Measurements from ENCODE around the gene DNAH2. TPM values are rescaled to one million over a fixed set of nuclear protein-coding genes. Genes with fewer than 3 reads are reported as not detected.

Gene DNAH2
- total RNA-seq, 1 donor from 2014 or later: not detected

DNA sequence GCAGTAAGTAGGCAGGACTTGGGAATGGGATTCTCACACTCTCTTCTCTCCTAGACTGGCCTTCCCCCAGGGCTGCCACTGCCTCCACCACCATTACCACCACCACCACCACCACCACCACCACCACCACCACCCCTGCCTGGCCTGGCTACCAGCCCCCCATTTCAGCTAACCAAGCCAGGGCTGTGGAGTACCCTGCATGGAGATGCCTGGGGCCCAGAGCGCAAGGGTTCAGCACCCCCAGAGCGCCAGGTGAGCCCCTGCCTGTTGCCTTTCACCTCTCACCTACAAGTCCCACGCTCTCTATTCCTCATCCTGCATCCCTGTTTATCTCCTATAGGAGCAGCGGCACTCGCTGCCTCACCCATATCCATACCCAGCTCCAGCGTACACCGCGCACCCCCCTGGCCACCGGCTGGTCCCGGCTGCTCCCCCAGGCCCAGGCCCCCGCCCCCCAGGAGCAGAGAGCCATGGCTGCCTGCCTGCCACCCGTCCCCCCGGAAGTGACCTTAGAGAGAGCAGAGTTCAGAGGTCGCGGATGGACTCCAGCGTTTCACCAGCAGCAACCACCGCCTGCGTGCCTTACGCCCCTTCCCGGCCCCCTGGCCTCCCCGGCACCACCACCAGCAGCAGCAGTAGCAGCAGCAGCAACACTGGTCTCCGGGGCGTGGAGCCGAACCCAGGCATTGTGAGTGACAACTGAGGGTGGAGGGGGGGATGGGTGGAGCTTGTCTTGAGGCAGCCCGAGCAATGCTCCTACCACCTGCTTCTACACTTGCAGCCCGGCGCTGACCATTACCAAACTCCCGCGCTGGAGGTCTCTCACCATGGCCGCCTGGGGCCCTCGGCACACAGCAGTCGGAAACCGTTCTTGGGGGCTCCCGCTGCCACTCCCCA is 129.5 kb downstream of the DNAH2 start:
- intact Hi-C loops (cut with micrococcal nuclease): no loop called here

DNA sequence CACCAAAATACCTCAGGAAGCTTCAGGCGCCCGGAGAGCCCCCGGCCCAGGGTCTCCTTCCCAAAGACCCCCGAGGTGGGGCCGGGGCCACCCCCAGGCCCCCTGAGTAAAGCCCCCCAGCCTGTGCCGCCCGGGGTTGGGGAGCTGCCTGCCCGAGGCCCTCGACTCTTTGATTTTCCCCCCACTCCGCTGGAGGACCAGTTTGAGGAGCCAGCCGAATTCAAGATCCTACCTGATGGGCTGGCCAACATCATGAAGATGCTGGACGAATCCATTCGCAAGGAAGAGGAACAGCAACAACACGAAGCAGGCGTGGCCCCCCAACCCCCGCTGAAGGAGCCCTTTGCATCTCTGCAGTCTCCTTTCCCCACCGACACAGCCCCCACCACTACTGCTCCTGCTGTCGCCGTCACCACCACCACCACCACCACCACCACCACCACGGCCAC is 130.6 kb downstream of the DNAH2 start:
- intact Hi-C loops (cut with micrococcal nuclease): no loop called here

DNA sequence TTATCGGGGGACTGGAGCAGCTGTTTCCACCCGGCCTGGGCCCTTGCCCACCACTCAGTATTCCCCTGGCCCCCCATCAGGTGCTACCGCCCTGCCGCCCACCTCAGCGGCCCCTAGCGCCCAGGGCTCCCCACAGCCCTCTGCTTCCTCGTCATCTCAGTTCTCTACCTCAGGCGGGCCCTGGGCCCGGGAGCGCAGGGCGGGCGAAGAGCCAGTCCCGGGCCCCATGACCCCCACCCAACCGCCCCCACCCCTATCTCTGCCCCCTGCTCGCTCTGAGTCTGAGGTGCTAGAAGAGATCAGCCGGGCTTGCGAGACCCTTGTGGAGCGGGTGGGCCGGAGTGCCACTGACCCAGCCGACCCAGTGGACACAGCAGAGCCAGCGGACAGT is 131.2 kb downstream of the DNAH2 start:
- intact Hi-C loops (cut with micrococcal nuclease): no loop called here

DNA sequence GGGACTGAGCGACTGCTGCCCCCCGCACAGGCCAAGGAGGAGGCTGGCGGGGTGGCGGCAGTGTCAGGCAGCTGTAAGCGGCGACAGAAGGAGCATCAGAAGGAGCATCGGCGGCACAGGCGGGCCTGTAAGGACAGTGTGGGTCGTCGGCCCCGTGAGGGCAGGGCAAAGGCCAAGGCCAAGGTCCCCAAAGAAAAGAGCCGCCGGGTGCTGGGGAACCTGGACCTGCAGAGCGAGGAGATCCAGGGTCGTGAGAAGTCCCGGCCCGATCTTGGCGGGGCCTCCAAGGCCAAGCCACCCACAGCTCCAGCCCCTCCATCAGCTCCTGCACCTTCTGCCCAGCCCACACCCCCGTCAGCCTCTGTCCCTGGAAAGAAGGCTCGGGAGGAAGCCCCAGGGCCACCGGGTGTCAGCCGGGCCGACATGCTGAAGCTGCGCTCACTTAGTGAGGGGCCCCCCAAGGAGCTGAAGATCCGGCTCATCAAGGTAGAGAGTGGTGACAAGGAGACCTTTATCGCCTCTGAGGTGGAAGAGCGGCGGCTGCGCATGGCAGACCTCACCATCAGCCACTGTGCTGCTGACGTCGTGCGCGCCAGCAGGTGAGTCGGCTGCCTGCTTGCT is 131.7 kb downstream of the DNAH2 start:
- intact Hi-C loops (cut with micrococcal nuclease): no loop called here

DNA sequence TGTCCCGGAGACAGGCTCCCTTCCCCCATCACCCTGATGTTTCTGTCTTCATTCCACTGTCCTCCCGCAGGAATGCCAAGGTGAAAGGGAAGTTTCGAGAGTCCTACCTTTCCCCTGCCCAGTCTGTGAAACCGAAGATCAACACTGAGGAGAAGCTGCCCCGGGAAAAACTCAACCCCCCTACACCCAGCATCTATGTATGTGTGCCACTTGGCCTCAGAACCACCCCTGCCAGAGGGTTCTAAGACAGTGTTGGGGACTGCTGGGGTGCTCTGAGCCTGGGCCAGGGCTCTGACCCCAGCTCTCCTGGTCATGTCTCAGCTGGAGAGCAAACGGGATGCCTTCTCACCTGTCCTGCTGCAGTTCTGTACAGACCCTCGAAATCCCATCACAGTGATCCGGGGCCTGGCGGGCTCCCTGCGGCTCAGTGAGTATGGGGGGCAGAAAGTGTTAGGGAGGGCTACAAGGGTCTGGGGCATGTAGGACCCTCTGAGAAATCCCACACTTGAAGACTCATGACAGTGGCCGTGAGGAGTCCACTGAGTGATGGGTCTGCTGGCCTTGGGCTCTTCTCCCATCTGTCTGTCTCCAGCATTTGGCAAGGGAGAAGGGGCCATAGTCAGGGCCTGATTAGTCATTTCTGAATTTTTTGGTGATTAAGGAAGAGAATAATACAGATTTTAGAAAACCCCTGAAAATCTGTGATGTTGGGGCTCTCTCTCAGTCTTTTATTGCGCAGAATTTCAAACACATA is 132.4 kb downstream of the DNAH2 start:
- intact Hi-C loops (cut with micrococcal nuclease): loop anchor here (5.0 to 10.0 kb wide), 2 partner anchors 108 to 615 kb away; partner anchors contain the start of genes DVL2 and PHF23

DNA sequence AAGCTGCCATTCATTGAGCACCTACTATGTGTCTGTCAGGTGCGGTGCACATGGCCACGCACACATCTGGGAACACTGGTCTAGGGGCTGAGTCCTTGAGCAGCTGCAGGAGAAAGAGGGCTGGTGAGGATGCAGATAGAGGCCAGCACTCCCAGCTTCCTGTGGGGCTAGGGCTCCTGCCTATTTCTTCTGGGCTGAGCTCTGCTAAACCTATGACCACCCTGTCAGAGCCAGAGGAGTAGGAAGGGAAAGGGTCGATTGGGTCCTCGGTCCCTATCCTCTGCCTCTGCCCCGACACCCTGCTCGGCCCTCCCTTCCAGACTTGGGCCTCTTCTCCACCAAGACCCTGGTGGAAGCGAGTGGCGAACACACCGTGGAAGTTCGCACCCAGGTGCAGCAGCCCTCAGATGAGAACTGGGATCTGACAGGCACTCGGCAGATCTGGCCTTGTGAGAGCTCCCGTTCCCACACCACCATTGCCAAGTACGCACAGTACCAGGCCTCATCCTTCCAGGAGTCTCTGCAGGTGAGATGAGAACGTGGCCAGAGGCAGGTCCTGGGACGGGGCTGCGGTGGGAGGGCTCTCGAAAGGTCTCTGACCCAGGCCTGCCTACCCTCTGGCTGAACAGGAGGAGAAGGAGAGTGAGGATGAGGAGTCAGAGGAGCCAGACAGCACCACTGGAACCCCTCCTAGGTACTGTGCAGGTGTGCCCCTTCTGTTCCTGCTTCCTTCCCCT is 133.3 kb downstream of the DNAH2 start:
- intact Hi-C loops (cut with micrococcal nuclease): loop anchor here (1.0 to 10.0 kb wide), 5 partner anchors 9 to 616 kb away; partner anchors contain the start of genes DVL2 and PHF23

DNA sequence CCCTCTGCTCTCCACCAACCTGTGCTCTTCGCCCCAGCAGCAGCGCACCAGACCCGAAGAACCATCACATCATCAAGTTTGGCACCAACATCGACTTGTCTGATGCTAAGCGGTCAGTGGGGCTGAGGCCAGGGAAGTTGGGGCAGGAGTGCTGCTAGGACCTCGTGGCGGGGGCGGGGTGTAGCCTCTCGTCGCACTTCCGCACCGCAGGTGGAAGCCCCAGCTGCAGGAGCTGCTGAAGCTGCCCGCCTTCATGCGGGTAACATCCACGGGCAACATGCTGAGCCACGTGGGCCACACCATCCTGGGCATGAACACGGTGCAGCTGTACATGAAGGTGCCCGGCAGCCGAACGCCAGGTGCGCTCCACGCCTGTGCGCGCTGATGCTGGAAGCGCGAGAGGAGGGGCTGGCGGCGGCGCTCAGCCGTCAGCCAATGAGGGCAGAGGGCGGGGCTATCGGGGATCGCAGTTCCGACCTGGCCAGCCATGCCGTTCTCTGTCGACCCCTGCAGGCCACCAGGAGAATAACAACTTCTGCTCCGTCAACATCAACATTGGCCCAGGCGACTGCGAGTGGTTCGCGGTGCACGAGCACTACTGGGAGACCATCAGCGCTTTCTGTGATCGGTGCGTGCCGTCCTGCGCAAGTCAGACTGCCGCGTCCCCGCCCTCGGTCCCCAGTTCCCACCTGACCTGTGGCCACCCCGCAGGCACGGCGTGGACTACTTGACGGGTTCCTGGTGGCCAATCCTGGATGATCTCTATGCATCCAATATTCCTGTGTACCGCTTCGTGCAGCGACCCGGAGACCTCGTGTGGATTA is 134.1 kb downstream of the DNAH2 start:
- intact Hi-C loops (cut with micrococcal nuclease): loop anchor here (1.0 to 10.0 kb wide), 5 partner anchors 9 to 617 kb away; partner anchors contain the start of genes DVL2 and PHF23

DNA sequence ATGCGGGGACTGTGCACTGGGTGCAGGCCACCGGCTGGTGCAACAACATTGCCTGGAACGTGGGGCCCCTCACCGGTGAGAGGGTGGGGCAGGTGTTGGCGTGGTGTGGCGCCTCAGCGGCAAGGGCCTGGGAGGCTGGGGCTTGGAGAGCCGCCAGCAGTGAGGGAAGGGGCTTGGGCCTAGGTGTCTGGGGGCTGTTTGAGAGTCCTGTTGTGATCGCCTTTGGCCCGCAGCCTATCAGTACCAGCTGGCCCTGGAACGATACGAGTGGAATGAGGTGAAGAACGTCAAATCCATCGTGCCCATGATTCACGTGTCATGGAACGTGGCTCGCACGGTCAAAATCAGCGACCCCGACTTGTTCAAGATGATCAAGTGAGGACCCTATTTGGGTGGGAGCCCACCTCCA is 134.7 kb downstream of the DNAH2 start:
- intact Hi-C loops (cut with micrococcal nuclease): loop anchor here (5.0 to 10.0 kb wide), 2 partner anchors 110 to 617 kb away; partner anchors contain the start of genes DVL2 and PHF23

DNA sequence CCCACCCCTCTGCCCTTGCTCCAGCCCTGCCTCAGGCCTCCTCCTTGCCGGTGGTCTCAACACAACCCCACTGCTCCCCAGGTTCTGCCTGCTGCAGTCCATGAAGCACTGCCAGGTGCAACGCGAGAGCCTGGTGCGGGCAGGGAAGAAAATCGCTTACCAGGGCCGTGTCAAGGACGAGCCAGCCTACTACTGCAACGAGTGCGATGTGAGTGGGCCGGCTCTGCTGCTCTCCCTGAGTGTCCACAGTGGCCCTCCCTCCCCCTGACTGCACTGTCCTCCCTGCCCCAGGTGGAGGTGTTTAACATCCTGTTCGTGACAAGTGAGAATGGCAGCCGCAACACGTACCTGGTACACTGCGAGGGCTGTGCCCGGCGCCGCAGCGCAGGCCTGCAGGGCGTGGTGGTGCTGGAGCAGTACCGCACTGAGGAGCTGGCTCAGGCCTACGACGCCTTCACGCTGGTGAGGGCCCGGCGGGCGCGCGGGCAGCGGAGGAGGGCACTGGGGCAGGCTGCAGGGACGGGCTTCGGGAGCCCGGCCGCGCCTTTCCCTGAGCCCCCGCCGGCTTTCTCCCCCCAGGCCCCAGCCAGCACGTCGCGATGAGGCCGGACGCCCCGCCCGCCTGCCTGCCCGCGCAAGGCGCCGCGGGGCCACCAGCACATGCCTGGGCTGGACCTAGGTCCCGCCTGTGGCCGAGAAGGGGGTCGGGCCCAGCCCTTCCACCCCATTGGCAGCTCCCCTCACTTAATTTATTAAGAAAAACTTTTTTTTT is 135.6 kb downstream of the DNAH2 start:
- intact Hi-C loops (cut with micrococcal nuclease): loop anchor here (5.0 to 10.0 kb wide), 2 partner anchors 111 to 618 kb away; partner anchors contain the start of genes DVL2 and PHF23

DNA sequence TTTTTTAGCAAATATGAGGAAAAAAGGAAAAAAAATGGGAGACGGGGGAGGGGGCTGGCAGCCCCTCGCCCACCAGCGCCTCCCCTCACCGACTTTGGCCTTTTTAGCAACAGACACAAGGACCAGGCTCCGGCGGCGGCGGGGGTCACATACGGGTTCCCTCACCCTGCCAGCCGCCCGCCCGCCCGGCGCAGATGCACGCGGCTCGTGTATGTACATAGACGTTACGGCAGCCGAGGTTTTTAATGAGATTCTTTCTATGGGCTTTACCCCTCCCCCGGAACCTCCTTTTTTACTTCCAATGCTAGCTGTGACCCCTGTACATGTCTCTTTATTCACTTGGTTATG is 136.1 kb downstream of the DNAH2 start:
- intact Hi-C loops (cut with micrococcal nuclease): loop anchor here (5.0 to 10.0 kb wide), 2 partner anchors 111 to 619 kb away; partner anchors contain the start of genes DVL2 and PHF23

DNA sequence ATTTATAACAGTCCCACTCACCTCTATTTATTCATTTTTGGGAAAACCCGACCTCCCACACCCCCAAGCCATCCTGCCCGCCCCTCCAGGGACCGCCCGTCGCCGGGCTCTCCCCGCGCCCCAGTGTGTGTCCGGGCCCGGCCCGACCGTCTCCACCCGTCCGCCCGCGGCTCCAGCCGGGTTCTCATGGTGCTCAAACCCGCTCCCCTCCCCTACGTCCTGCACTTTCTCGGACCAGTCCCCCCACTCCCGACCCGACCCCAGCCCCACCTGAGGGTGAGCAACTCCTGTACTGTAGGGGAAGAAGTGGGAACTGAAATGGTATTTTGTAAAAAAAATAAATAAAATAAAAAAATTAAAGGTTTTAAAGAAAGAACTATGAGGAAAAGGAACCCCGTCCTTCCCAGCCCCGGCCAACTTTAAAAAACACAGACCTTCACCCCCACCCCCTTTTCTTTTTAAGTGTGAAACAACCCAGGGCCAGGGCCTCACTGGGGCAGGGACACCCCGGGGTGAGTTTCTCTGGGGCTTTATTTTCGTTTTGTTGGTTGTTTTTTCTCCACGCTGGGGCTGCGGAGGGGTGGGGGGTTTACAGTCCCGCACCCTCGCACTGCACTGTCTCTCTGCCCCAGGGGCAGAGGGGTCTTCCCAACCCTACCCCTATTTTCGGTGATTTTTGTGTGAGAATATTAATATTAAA is 136.7 kb downstream of the DNAH2 start:
- intact Hi-C loops (cut with micrococcal nuclease): loop anchor here (5.0 to 10.0 kb wide), 2 partner anchors 112 to 619 kb away; partner anchors contain the start of genes DVL2 and PHF23

DNA sequence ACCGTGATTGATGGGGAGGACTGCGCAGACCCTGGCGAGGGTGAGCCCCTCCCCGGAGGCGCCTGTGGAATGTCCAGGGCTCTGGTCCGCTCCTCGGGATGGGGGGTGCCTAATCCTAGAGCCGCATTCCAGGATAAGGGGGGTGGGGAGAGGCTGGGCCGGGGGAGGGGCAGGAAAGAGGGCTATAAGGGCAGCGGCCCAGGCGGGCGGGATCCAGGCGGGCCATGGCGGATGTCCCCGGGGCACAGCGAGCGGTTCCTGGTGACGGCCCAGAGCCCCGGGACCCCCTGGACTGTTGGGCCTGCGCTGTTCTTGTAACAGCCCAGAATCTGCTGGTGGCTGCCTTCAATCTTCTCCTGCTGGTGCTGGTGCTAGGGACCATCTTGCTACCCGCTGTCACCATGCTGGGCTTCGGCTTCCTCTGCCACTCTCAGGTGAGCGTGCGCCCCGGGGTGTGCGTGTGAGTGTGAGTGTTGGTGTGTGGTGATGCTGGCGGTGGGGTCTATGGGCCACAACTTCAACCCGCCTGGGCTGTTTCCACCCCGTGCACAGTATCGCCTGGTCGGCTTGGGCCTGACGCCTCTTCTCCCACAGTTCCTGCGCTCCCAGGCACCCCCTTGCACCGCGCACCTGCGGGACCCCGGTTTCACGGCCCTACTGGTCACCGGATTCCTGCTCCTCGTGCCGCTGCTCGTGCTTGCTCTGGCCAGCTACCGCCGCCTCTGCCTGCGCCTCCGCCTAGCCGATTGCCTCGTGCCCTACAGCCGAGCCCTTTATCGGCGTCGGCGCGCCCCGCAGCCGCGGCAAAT is 137.5 kb downstream of the DNAH2 start, which contains the start of gene TMEM88:
Gene TMEM88 (plus strand): TSS at position 216 of the 809 bp plus-strand sequence. CDS start 9 bp downstream, at position 225.
- intact Hi-C loops (cut with micrococcal nuclease): loop anchor here (5.0 to 10.0 kb wide), 2 partner anchors 113 to 620 kb away; partner anchors contain the start of genes DVL2 and PHF23

DNA sequence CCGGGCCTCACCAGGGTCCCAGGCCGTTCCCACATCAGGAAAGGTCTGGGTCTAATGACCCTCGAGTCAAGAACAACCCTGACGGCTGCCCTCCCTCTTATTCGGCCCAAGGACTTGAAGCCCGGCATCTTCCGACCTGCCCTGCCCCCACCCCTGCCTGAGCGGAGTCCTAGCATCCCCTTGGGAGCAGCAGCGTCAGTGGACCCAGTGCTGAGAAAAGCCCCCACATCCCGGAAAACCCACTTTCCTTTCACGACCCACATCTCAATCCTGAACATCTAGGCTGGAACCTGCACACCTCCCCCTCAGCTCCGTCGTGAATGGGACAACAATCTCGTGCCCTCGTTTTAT is 138.1 kb downstream of the DNAH2 start:
- intact Hi-C loops (cut with micrococcal nuclease): loop anchor here (1.0 to 10.0 kb wide), 4 partner anchors 33 to 621 kb away; partner anchors contain the start of genes CNTROB, DVL2 and PHF23

DNA sequence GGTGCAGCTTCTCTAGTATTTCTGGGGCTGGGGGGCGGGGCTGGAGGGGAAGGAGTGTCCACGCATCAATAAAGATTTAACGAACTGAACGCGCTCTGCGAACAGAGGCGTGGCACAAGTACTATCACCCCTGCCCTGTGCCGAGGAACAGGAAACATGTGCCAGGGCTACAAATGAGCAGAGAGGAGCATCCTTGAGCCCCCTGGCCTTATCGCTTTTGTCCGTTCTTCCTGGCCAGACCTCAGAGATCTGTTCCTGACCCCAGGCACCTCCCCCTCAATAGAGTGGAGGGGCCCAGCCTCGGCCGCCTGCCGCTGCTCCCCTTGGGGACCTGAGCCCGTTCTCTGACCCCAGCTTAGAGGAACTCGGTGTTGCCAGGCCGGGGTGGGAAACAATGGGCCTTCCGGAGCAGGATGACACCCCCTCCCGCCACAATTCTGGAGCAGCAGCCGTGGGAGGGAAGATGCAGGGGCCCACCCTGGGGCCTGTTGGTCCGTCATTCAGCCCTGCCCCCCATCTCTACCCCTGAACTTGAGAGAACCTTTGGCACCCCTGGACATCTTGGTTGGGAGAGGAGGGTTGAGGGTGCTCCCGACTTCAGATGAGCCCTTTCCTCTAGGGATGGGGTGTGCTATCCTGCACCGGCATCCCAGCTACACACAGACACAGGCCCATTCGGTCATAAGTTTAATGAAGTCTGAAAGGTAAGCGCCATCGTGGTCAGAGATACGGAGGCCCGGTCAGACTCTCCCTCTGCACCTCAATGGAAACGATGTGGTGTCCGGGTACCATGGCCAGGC is 138.7 kb downstream of the DNAH2 start:
- intact Hi-C loops (cut with micrococcal nuclease): loop anchor here (1.0 to 10.0 kb wide), 4 partner anchors 34 to 621 kb away; partner anchors contain the start of genes CNTROB, DVL2 and PHF23

DNA sequence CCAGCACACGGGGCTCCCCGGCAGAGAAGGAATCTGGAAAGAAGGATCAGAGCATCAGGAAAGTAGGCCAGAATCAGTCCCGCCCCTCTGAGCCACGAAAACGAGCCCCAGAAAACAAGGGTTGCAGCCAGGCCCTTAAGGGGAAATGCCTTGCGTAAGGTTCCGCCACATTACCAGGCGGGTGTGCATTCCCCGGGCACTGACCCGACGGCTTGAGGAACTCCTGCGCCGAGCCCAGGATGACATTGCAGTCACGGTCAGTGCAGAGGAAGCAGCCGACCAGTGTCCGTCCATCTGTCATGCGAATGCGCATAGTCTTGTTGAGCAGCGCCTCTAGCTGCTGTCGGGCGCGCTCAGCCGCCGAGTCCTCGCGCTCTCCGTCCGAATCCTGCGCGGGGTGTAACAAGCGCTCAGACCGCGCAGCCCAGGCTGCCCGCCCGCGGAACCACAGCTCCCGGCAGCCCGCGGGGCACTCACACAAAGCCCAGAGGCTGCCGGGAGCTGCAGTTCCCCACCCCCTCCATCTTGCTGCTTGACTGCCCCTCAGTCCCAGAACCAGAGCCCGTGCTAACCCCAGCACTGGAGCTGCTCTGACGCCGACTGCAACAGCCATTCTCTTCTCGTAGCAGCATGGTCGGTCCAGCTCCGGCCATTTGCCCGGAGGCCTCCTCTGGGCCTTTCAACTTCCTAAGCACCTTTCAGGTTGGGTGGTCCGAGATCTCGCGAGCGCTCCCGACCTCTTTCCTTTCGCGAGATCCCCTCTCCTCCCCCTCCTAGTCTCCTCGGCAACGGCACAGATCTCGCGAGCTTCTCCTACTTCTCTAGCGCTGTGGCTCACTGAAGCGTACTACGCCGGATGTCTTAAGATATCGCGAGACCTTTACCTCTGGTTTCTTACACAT is 139.5 kb downstream of the DNAH2 start, which contains the start of gene NAA38:
Gene NAA38 (minus strand): TSS at position 749 of the 902 bp plus-strand sequence. CDS start 96 bp downstream, at position 653.
- intact Hi-C loops (cut with micrococcal nuclease): loop anchor here (1.0 to 10.0 kb wide), 9 partner anchors 13 to 622 kb away; partner anchors contain the start of genes CNTROB, DVL2, KDM6B and PHF23

All from T-helper 2 cell treated with Interferon-gamma antibody and Interleukin-4, amounts not matched to agents 100 ng/mL and 5 ng/mL, for 36 hours (primary cell).